ENCODE measurements around the gene ZNF521.

ZNF521 gene

DNA sequence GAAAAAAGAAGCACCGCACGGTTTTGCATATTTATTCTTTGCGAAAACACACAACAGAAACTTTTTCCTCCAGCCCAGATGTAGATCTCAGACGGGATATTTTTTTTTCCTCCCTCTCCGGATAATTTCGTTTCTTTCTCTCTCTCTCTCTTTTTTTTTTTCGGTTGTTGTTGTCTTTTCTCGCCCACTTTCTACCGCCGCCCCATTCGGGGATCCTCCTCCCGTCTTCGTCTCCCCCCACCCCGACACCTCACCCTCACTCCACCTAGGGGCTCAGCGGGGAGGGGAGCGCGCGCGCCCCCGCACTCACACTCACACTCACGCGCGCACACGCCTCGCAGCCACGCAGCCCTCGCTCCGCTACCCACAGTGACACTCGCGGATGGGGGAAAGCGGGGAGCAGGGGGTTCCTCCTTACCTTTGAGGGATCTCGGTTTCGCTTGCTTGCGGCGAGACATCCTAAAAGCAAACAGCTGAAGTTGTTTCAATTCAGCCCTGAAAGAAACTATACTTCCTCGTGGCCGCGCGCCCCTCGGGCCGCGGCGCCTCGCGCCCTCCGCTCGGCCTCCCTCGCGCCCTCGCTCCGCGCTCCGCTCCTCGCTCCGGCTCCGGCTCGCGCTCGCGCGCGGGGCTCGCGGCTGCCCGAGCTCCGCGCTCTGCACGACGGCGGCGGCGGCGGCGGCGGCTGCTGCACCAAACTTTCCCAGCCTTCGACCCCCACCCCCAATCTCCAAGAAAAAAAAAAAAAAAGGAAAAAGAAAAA is 1.3 kb downstream of the ZNF521 start:
- TF ChIP-seq, protein P1, sequence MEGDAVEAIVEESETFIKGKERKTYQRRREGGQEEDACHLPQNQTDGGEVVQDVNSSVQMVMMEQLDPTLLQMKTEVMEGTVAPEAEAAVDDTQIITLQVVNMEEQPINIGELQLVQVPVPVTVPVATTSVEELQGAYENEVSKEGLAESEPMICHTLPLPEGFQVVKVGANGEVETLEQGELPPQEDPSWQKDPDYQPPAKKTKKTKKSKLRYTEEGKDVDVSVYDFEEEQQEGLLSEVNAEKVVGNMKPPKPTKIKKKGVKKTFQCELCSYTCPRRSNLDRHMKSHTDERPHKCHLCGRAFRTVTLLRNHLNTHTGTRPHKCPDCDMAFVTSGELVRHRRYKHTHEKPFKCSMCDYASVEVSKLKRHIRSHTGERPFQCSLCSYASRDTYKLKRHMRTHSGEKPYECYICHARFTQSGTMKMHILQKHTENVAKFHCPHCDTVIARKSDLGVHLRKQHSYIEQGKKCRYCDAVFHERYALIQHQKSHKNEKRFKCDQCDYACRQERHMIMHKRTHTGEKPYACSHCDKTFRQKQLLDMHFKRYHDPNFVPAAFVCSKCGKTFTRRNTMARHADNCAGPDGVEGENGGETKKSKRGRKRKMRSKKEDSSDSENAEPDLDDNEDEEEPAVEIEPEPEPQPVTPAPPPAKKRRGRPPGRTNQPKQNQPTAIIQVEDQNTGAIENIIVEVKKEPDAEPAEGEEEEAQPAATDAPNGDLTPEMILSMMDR (IDR thresholded peaks at IDR 0.05; ENCODE audit: insufficient read depth, low read length, poor library complexity, severe bottlenecking): no peak
- peak overlapping the region; percentile 53 for H3K4me3 ChIP-seq (replicated peaks; ENCODE audit: low read depth, low read length)
- H3K36me3 ChIP-seq (ENCODE audit: control insufficient read depth, insufficient read depth, low read length): no peaks in the 10 kb centered on the region
- no peaks in the 10 kb centered on the region; the same call in 1 of the 2 replicates for H3K27me3 ChIP-seq (replicated peaks; ENCODE audit: control insufficient read depth, insufficient read depth, low read length)
- peak; percentile 44 for DNase-seq (ENCODE audit: extremely low read depth, insufficient read length)

- Histone ChIP-seq H3K27me3 (replicated peaks; ENCODE audit: control insufficient read depth, insufficient read depth, low read length) (no peaks in the 10 kb centered on the region; the same call in none of the 2 replicates), H3K36me3 (ENCODE audit: control insufficient read depth, insufficient read depth, low read length) (no peaks in the 10 kb centered on the region), H3K4me3 (replicated peaks; ENCODE audit: low read depth, low read length) (no peak overlapping the region)
- TF ChIP-seq, protein P1 (IDR thresholded peaks at IDR 0.05; ENCODE audit: insufficient read depth, low read length, poor library complexity, severe bottlenecking): no peak
- no peak for DNase-seq (ENCODE audit: extremely low read depth, insufficient read length)
Measured at GRCh38 chr18:25349926-25350487, 2.0 kb downstream of the ZNF521 start.

- no peak for DNase-seq (ENCODE audit: extremely low read depth, insufficient read length)
- TF ChIP-seq, protein P1 (IDR thresholded peaks at IDR 0.05; ENCODE audit: insufficient read depth, low read length, poor library complexity, severe bottlenecking): no peak
- Histone ChIP-seq H3K36me3 (ENCODE audit: control insufficient read depth, insufficient read depth, low read length) (no peaks in the 10 kb centered on the region), H3K27me3 (replicated peaks; ENCODE audit: control insufficient read depth, insufficient read depth, low read length) (no peaks in the 10 kb centered on the region; the same call in none of the 2 replicates), H3K4me3 (replicated peaks; ENCODE audit: low read depth, low read length) (no peak overlapping the region)
Measured at GRCh38 chr18:25349131-25349925, 2.6 kb downstream of the ZNF521 start.

DNA sequence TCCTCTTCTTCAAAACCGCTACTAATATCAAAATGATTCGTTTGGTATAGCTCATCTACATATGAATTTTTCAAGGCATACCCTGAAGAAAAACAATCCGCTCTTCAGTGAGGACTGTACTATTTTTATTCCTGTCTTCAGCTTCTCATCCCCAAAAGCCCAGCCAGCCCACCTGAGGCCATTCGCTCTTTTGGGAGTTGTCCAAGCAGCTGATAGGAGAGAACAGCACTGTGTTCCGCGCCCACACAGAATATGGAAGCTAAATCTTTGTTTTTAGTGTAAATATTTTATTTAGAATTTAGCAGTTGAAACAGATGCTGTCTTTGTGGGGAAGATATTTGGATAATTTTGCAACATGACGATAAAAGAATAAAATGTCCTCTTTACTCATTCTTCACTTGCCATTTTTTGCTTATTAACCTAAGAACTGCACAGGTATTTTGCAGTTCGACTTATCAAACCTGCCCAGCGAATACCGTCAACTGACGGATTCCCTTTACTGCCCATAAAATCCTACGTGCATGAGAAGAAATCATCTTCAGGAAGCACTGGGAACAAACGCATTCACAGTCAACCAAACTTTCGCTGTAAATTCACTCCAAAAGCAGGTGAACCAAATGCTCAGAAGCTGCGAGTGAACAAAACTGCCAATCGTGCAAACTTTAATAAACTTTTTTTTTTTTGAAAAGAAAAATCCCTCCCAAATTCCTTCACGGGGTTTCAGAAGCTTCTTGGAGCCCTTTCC is 3.4 kb downstream of the ZNF521 start:
- TF ChIP-seq, protein P1 (IDR thresholded peaks at IDR 0.05; ENCODE audit: insufficient read depth, low read length, poor library complexity, severe bottlenecking): no peak
- H3K4me3 ChIP-seq (replicated peaks; ENCODE audit: low read depth, low read length): no peak overlapping the region

GRCh38 chr18:25346561-25346960 is 5.4 kb downstream of the ZNF521 start:
- Histone ChIP-seq H3K36me3 (ENCODE audit: control insufficient read depth, insufficient read depth, low read length) (no peaks in the 10 kb centered on the region), H3K4me3 (replicated peaks; ENCODE audit: low read depth, low read length) (no peak overlapping the region), H3K27me3 (replicated peaks; ENCODE audit: control insufficient read depth, insufficient read depth, low read length) (no peaks in the 10 kb centered on the region; the same call in none of the 2 replicates)
- TF ChIP-seq, protein P1 (IDR thresholded peaks at IDR 0.05; ENCODE audit: insufficient read depth, low read length, poor library complexity, severe bottlenecking): no peak
- no peak for DNase-seq (ENCODE audit: extremely low read depth, insufficient read length)

More for the DNA sequence above, 3.4 kb downstream of the ZNF521 start:
- no peak for DNase-seq (ENCODE audit: extremely low read depth, insufficient read length)
- H3K27me3 ChIP-seq (replicated peaks; ENCODE audit: control insufficient read depth, insufficient read depth, low read length): no peaks in the 10 kb centered on the region; the same call in none of the 2 replicates
- no peaks in the 10 kb centered on the region for H3K36me3 ChIP-seq (ENCODE audit: control insufficient read depth, insufficient read depth, low read length)
